Left kidney (tissue), 2 donors: ENCODE measurements around the gene PLS1. TPM values are rescaled to one million over a fixed set of nuclear protein-coding genes. Genes with fewer than 3 reads are reported as not detected.
"Not testable (repeated sequence)": the region's sequence is repeated elsewhere in the genome, so short reads cannot be mapped to it uniquely, and the experiment has no call there.

Experiments used
- DNase-seq: peaks from one replicate; pipeline ENCODE4 v3.0.0-alpha.2; 2013
- polyA plus RNA-seq: library from polyadenylated mRNA; unstranded; fragments of 120-200 nt; gene quantifications from one replicate; pipeline ENCODE4 v1.2.1, GENCODE V29; 2013; ENCODE audit not compliant: insufficient read length

Gene PLS1
- polyA plus RNA-seq, 1 donor = 28.9 TPM

GRCh38 chr3:142592268-142592667 is 3.9 kb upstream of the PLS1 start:
- not testable (repeated sequence) for DNase-seq

GRCh38 chr3:142595141-142595540 is 1.1 kb upstream of the PLS1 start:
- DNase-seq = no peak

DNA sequence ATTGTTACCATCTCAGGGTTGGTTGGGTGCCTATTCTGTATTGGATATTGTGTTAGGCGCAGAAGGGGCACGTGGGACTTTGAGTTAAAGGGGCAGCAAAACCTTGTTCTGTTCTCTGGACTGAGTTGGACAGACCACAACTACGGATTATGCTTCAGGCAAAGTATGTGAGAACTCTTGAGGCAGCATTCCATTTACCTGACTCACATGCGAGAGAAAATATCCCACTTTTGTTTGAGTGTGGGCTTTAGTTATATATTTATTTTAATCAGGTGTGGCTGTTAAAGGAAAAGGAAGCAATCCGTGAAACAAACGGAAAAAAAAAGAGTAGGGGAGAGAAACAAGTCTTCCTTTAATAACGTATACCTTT is 627 bp upstream of the PLS1 start:
- no peak for DNase-seq

DNA sequence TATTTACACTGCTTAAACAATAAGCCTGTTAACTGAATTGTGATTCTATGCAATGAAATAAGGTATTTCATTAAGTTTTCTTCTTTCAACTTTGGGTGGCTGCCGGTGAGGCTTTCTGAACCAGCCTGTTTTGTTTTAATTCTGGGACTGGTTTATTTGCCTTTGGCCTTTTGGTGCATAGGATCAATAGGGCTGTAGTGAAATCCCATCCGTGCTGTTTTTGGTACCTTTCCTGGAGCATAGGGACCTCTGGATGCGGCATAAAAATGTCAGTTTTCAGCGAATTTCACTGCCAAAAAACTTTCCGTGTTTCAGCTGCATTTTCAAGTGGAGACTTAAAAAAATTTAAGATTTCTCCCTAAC is 514 bp downstream of the PLS1 start:
- DNase-seq = no peak

DNA sequence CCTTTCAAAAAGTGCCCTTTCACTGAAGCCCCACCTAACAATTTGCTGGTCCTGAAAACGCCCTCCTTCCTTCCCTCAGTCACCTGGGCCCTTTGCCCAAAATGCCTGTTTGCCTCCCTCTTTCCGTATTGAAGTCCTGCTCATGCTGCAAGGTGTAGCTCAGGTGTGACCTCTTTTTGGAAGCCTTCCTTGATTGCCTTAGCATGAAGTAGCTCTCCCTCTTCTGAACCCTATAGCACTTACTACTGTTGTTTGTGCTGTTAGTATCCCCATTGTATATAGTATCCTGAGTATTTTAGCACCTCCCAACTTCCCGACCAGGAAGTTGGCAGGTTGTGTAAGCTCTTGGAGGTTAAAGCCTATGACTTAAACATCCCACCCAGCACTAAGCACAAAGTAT is 1.7 kb downstream of the PLS1 start:
- DNase-seq = no peak

DNA sequence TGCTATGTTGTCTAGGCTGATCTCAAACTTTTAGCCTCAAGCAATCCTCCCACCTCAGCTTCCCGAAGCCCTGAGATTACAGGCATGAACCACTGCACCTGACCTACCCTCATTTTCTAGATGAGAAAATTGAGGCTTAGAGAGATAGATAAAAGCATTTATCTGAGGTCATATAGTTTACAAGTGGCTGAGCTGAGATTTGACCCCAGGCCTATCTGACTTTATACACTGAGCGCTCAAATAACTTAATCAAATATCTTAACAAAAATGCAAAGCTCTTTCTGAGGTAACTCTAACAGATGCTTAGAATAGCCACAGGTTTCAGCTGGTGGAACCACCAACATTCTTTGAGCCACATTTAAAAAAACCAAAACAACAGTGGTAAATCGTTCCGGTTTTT is 5.5 kb downstream of the PLS1 start:
- DNase-seq = no peak

GRCh38 chr3:142602619-142603385 is 6.6 kb downstream of the PLS1 start:
- no peak for DNase-seq

DNA sequence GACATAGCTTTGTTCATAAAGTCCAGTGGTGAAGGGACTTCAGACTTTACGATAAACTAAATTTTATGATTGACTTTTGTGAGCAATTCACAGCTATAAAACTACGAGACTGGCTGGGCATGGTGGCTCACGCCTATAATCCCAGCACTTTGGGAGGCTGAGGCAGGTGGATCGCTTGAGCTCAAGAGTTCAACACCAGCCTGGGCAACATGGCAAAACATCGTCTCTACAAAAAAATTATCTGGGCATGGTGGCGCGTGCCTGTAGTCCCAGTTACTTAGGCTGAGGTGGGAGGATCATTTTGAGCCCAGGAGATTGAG is 7.2 kb downstream of the PLS1 start:
- not testable (repeated sequence) for DNase-seq

GRCh38 chr3:142604940-142605339 is 8.7 kb downstream of the PLS1 start:
- DNase-seq = no peak

- DNase-seq = no peak
Observed at GRCh38 chr3:142608631-142609030, 12.4 kb downstream of the PLS1 start.

DNA sequence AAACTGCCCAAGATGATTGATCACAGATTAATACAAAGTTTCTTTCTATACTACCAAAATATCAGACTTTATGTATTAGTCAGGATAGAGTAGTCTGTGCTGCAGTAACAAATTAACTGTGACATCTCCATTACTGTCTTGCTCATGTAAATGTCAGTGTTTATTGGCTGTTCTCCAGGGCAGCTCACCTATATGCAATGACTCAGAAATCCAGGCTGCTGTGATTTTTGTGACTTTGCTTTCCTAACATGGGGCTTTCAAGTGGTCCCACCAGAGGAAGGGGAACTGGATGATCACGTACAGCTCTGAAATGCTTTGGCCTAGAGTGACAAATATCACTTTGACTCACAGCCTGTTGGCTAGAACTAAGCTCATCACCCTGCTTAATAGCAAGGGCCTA is 12.9 kb downstream of the PLS1 start:
- no peak for DNase-seq

GRCh38 chr3:142611206-142611605 is 15.0 kb downstream of the PLS1 start:
- no peak for DNase-seq

DNA sequence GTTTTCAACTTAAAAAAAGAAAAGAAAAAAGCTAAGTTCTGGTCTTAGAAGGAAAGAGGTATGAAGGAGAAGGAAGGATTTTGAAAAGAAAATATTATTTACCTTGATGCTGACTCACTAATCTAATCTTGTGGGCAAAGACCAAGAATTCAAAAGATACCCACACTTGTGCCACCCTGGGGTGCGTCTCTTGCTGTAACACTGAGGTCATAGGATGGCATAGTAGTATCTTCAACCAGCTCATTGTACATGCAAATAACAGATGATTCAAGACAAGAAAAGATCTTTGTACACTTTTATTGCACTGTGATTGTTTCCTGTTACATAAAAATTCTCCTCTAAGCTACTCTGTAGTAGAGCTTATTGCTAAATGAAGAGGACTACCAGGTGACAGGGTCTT is 17.3 kb downstream of the PLS1 start:
- DNase-seq = no peak

GRCh38 chr3:142614059-142614626 is 17.9 kb downstream of the PLS1 start:
- DNase-seq = no peak

DNA sequence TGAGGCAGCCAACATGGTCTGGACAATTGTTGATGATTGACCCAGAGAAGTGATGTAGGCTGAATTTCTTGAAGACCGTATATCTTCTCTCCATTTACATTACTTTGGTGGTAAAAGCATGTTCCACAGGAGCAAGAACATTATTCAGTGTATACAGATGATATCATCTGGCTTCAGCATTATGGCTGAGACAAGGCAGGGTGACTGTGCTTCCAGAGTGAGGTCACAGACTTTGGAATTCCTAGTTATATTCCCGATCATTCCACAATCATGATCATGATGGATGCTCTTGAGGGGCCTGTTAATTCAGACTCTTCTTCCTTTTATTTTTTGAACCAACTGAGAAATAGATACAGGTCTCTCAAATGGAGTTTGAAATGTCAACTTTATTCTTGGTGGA is 19.0 kb downstream of the PLS1 start:
- no peak for DNase-seq

GRCh38 chr3:142618917-142619461 is 22.8 kb downstream of the PLS1 start:
- DNase-seq = no peak

DNA sequence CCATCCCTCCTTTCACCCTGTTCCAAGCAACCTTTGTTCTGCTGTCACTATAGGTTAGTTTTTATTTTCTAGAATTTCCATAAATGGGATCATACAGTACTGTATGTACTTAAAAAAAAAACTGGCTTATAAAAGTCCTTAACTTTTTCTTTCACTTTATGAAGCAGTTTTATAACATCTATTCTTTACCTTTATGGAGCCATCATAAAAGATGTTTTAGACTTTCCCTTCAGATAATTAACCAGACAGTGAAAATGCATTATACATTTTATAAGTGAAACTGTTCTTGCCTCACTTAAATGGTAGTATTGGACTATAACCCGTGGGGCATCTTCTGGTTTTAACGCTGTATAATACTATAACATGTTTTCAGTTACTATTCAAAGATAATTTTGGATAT is 26.2 kb downstream of the PLS1 start:
- DNase-seq = no peak

DNA sequence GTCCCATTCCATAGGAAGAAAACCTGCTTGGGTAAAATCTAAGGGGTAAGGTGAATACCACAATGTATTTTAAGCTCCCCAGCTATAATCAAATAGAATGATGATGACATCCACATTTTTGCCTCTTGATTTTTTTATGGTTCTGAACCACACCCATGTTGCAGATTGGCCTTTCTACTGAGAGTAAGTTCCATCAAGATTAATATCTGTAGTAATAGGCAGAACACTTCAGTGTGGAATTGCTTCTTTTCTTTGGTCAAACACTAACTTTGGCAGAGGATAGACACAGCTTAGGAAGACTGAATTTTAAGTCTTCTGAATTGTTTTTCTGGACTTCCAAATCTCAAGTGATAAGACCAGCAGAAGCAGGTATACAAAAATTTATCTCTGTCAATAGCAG is 27.0 kb downstream of the PLS1 start:
- DNase-seq = no peak

- DNase-seq = no peak
Observed at GRCh38 chr3:142624341-142625152, 28.4 kb downstream of the PLS1 start.

- DNase-seq = no peak
Observed at GRCh38 chr3:142625153-142625440, 28.9 kb downstream of the PLS1 start.

DNA sequence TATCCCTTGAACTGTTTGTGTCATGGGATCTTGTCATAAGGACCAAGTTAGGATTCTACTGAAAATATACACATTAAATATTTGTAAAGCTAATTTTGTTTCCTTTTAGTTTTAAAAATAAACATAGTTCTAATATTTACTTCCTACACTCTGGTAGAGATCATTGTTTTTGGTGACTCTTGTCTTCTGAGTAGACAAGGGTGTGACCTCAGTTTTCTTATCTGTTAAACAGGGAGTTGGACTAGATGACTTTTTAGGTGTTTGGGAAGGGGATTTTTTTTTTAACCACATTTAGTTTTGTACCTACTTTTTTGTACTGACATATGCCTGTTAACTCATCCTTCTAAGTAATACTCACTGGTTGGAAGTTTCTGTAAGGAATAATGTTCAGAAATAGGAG is 30.8 kb downstream of the PLS1 start:
- no peak for DNase-seq

DNA sequence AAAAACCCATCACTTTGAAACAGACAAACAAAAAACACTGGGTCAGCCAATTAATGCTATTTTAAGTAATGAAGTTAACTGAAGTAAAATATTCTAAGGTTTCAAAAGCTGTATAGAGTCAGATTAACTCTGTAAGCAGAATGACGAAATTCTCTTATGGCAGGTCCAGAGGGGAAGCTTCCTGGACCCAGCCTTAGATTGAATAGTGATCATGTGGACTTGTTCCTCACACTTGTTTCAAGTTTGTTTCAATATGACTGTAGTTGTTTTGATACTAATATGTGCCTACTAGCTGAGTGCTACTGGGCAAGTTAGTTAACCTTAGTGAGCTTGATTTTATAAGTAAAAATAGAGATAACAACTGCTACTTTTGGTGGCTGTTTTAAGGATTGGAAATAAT is 32.6 kb downstream of the PLS1 start:
- no peak for DNase-seq

GRCh38 chr3:142633073-142633472 is 36.9 kb downstream of the PLS1 start:
- no peak for DNase-seq

- no peak for DNase-seq
Observed at GRCh38 chr3:142636050-142636449, 39.9 kb downstream of the PLS1 start.
